Measurements from ENCODE around the gene LRRC55. TPM values are rescaled to one million over a fixed set of nuclear protein-coding genes. Genes with fewer than 3 reads are reported as not detected.

Gene LRRC55
- polyA plus RNA-seq, 1 of the 3 experiments (the other 2 are of a cell fraction), result not detected

DNA sequence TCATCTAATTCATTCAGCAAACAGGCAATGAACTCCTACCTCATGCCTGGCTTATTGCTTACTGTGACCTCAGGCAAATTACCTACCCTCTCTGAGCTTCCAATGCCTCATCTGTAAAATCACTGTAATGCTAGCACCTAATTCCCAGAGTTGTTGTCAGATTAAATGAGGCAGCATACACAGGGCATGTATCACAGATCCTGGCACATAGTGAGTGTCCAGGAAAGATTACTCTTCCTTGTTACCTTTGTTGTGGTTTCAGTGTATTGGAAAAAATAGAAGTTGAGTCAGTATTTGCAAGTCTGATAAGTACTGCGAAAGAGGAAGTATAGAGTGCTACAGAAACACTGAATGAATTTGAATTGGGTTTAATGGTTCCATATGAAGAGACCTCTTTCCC is 26.4 kb upstream of the LRRC55 start:
- Histone ChIP-seq H3K4me1 (ENCODE audit: control insufficient read depth in 1 of 2, insufficient read depth in 2 of 2, low read depth in 1 of 2, low read length in 1 of 2) (peaks cover 0 to 55% of the 10 kb centered on the region in 2 experiments; a peak in 2 of 4 replicates), H3K9me3 (no peaks in the 10 kb centered on the region), H3K27ac (ENCODE audit: low read depth in 2 of 2, low read length in 1 of 2) (peak overlapping the region in 1 of 2 experiments; percentile 99; a peak in 2 of 4 replicates), H2AFZ (ENCODE audit: low read depth) (no peak overlapping the region), H3F3A (replicated peaks; ENCODE audit: insufficient read depth) (no peaks in the 10 kb centered on the region), H3K36me3 (replicated peaks in 1 of 2; ENCODE audit: control insufficient read depth in 1 of 2, insufficient read depth in 2 of 2, low read length in 1 of 2) (no peaks in the 10 kb centered on the region), H4K20me1 (ENCODE audit: insufficient read depth) (no peaks in the 10 kb centered on the region), H3K4me3 (ENCODE audit: low read depth in 2 of 2, low read length in 1 of 2) (no peak overlapping the region), H3K4me2 (no peak overlapping the region), H3K79me2 (ENCODE audit: insufficient read depth) (no peaks in the 10 kb centered on the region), H3K27me3 (ENCODE audit: insufficient read depth) (no peaks in the 10 kb centered on the region), H3K9me2 (no peaks in the 10 kb centered on the region), H3K9ac (no peak overlapping the region)
- WGBS (ENCODE audit: low lambda C conversion rate), result 70% methylated on average over 1 of the region's 1 CpG
- ChIA-PET POLR2A (interaction anchor here (0.7 to 2.1 kb wide), 4 partner anchors 11 to 85 kb away, joined by 3 to 8 read pairs (median 6); no protein-coding TSS in a partner anchor), CTCF (interaction anchor here (0.8 to 2.9 kb wide), 4 partner anchors 9 to 314 kb away, joined by 3 to 14 read pairs (median 4); no protein-coding TSS in a partner anchor)
- TF ChIP-seq, protein P1, sequence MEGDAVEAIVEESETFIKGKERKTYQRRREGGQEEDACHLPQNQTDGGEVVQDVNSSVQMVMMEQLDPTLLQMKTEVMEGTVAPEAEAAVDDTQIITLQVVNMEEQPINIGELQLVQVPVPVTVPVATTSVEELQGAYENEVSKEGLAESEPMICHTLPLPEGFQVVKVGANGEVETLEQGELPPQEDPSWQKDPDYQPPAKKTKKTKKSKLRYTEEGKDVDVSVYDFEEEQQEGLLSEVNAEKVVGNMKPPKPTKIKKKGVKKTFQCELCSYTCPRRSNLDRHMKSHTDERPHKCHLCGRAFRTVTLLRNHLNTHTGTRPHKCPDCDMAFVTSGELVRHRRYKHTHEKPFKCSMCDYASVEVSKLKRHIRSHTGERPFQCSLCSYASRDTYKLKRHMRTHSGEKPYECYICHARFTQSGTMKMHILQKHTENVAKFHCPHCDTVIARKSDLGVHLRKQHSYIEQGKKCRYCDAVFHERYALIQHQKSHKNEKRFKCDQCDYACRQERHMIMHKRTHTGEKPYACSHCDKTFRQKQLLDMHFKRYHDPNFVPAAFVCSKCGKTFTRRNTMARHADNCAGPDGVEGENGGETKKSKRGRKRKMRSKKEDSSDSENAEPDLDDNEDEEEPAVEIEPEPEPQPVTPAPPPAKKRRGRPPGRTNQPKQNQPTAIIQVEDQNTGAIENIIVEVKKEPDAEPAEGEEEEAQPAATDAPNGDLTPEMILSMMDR (IDR thresholded peaks at IDR 0.05), result no peak
- TF ChIP-seq, protein P2, sequence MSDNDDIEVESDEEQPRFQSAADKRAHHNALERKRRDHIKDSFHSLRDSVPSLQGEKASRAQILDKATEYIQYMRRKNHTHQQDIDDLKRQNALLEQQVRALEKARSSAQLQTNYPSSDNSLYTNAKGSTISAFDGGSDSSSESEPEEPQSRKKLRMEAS (IDR thresholded peaks at IDR 0.05; ENCODE audit: low read depth), result no peak
- TF ChIP-seq ELF1 (IDR thresholded peaks at IDR 0.05) (no peak), MXI1 (IDR thresholded peaks at IDR 0.05; ENCODE audit: low read depth, low read length) (no peak)
- DNase-seq, result no peak

DNA sequence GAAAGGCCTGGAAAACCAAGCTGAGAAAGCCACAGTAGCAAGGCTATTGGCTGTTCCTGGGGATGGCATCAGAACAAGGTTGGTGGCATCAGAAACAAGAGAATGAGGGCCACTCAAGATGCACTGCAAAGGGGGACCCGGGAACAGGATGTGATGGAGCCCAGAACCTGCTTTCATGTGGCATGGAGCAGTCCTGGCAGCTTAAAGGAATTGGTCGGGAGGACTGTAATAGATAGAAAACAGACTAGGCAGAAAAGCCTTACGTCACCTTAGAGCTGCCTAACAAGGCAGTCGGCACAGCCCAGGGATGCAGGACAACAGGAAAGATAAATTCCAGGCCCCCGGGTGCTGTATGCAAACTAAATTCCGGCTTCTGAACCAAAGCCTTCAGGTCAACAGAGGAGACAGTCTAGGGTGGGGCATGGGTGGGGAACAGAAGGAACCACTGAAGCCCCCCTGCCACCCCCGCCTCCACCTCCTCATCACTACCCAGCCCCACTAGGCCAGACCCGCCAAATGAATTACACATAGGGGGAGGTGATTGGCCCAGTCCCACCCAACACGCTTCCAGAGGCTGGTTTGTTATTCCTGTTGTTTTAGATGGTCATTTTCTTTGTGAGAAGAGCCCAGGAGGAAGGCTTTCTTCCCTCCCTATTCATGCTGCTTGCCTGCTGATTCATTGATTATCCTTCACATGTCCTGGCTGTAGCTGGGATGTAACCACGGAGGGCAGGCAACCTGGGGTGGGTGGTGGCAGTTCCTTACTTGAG is 25.7 kb upstream of the LRRC55 start:
- H3K27ac ChIP-seq (ENCODE audit: low read depth in 2 of 2, low read length in 1 of 2), result peak overlapping the region in 1 of 2 experiments; percentile 99; a peak in 2 of 4 replicates
- no peak overlapping the region for H3K4me2 ChIP-seq
- no peaks in the 10 kb centered on the region for H3F3A ChIP-seq (replicated peaks; ENCODE audit: insufficient read depth)
- 20% methylated on average over 10 of the region's 10 CpGs for WGBS (ENCODE audit: low lambda C conversion rate)
- no peaks in the 10 kb centered on the region for H3K9me3 ChIP-seq
- no peak overlapping the region for H3K9ac ChIP-seq
- no peak overlapping the region for H3K4me3 ChIP-seq (ENCODE audit: low read depth in 2 of 2, low read length in 1 of 2)
- H3K9me2 ChIP-seq, result no peaks in the 10 kb centered on the region
- no peaks in the 10 kb centered on the region for H3K79me2 ChIP-seq (ENCODE audit: insufficient read depth)
- ChIA-PET CTCF (interaction anchor here (1.4 to 2.9 kb wide), 3 partner anchors 93 to 315 kb away, joined by 4 to 14 read pairs (median 14); no protein-coding TSS in a partner anchor), POLR2A (interaction anchor here (1.0 to 1.4 kb wide), 2 partner anchors 11 to 85 kb away, joined by 6 to 8 read pairs; no protein-coding TSS in a partner anchor)
- DNase-seq, result peak; percentile 44
- H3K27me3 ChIP-seq (ENCODE audit: insufficient read depth), result no peaks in the 10 kb centered on the region
- H4K20me1 ChIP-seq (ENCODE audit: insufficient read depth), result no peaks in the 10 kb centered on the region
- H3K36me3 ChIP-seq (replicated peaks in 1 of 2; ENCODE audit: control insufficient read depth in 1 of 2, insufficient read depth in 2 of 2, low read length in 1 of 2), result no peaks in the 10 kb centered on the region
- H2AFZ ChIP-seq (ENCODE audit: low read depth), result no peak overlapping the region
- H3K4me1 ChIP-seq (ENCODE audit: control insufficient read depth in 1 of 2, insufficient read depth in 2 of 2, low read depth in 1 of 2, low read length in 1 of 2), result peaks cover 0 to 49% of the 10 kb centered on the region in 2 experiments; a peak in 2 of 4 replicates
- TF ChIP-seq FOXM1 (IDR thresholded peaks at IDR 0.05; ENCODE audit: low read depth), result no peak
- no peak for TF ChIP-seq YY1 (IDR thresholded peaks at IDR 0.05; ENCODE audit: low read depth)
- TF ChIP-seq, protein P3, sequence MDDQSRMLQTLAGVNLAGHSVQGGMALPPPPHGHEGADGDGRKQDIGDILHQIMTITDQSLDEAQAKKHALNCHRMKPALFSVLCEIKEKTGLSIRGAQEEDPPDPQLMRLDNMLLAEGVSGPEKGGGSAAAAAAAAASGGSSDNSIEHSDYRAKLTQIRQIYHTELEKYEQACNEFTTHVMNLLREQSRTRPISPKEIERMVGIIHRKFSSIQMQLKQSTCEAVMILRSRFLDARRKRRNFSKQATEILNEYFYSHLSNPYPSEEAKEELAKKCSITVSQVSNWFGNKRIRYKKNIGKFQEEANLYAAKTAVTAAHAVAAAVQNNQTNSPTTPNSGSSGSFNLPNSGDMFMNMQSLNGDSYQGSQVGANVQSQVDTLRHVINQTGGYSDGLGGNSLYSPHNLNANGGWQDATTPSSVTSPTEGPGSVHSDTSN (IDR thresholded peaks at IDR 0.05), result no peak
- TF ChIP-seq FOXJ3 (CRISPR knock-in tag; IDR thresholded peaks at IDR 0.05), result peak; percentile 65; the same call in 1 of the 2 replicates
- no peak for TF ChIP-seq TEAD4 (IDR thresholded peaks at IDR 0.05; ENCODE audit: borderline replicate concordance, insufficient read depth)
- TF ChIP-seq JUND (IDR thresholded peaks at IDR 0.05), result no peak
- TF ChIP-seq NFIC (IDR thresholded peaks at IDR 0.05; ENCODE audit: borderline replicate concordance), result no peak
- peak; percentile 40 for TF ChIP-seq CHD2 (IDR thresholded peaks at IDR 0.05; ENCODE audit: low read length, partially characterized antibody)
- TF ChIP-seq GABPA (IDR thresholded peaks at IDR 0.05; ENCODE audit: low read depth), result no peak
- no peak for TF ChIP-seq ELF1 (IDR thresholded peaks at IDR 0.05)
- TF ChIP-seq, protein P4, sequence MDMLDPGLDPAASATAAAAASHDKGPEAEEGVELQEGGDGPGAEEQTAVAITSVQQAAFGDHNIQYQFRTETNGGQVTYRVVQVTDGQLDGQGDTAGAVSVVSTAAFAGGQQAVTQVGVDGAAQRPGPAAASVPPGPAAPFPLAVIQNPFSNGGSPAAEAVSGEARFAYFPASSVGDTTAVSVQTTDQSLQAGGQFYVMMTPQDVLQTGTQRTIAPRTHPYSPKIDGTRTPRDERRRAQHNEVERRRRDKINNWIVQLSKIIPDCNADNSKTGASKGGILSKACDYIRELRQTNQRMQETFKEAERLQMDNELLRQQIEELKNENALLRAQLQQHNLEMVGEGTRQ (IDR thresholded peaks at IDR 0.05; ENCODE audit: borderline replicate concordance, low read depth, low read length), result no peak
- TF ChIP-seq FOSL2 (IDR thresholded peaks at IDR 0.05; ENCODE audit: borderline replicate concordance, low read depth), result no peak
- no peak for TF ChIP-seq RAD21 (IDR thresholded peaks at IDR 0.05; ENCODE audit: low read length)
- TF ChIP-seq, protein P5, sequence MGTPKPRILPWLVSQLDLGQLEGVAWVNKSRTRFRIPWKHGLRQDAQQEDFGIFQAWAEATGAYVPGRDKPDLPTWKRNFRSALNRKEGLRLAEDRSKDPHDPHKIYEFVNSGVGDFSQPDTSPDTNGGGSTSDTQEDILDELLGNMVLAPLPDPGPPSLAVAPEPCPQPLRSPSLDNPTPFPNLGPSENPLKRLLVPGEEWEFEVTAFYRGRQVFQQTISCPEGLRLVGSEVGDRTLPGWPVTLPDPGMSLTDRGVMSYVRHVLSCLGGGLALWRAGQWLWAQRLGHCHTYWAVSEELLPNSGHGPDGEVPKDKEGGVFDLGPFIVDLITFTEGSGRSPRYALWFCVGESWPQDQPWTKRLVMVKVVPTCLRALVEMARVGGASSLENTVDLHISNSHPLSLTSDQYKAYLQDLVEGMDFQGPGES (IDR thresholded peaks at IDR 0.05; ENCODE audit: low read depth, low read length), result no peak
- no peak for TF ChIP-seq SMC3 (IDR thresholded peaks at IDR 0.05; ENCODE audit: low read depth, low read length)

Measured in SK-N-SH (cell line).